ENCODE data around the gene OR10H2.

DNA sequence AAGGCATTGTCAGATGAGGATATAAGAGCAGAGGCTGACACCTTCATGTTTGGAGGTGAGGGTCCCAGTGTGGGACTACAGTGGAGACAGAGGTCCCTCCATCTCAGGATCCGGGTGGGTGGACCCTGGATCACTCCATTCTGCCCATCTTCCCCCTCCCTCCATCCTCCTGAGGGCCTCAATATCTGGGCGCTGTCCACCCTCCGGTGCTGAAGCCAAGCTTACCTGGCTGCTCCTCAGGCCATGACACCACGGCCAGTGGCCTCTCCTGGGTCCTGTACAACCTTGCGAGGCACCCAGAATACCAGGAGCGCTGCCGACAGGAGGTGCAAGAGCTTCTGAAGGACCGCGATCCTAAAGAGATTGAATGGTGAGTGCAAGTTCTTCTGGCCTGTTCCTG is 43.0 kb upstream of the OR10H2 start:
- TF ChIP-seq POLR2A (IDR thresholded peaks at IDR 0.05) = no peak
- TF ChIP-seq, protein P1, sequence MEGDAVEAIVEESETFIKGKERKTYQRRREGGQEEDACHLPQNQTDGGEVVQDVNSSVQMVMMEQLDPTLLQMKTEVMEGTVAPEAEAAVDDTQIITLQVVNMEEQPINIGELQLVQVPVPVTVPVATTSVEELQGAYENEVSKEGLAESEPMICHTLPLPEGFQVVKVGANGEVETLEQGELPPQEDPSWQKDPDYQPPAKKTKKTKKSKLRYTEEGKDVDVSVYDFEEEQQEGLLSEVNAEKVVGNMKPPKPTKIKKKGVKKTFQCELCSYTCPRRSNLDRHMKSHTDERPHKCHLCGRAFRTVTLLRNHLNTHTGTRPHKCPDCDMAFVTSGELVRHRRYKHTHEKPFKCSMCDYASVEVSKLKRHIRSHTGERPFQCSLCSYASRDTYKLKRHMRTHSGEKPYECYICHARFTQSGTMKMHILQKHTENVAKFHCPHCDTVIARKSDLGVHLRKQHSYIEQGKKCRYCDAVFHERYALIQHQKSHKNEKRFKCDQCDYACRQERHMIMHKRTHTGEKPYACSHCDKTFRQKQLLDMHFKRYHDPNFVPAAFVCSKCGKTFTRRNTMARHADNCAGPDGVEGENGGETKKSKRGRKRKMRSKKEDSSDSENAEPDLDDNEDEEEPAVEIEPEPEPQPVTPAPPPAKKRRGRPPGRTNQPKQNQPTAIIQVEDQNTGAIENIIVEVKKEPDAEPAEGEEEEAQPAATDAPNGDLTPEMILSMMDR (IDR thresholded peaks at IDR 0.05) = no peak
